GM10248 (cell line): Measurements from ENCODE around the gene RASSF5.

ENCODE experiments used
- CTCF ChIA-PET: fragments of 300-600 bp; sonication (Branson Sonifier 250); formaldehyde crosslinking; extraction: SDS; loops from one replicate; lab custom pipeline; 2021; ENCODE audit warnings: antibody characterized with exemption; lab: Yijun Ruan, JAX
- POLR2A ChIA-PET: fragments of 350-650 bp; sonication (Branson Sonifier 250); formaldehyde crosslinking; extraction: SDS; loops from one replicate; lab custom pipeline; 2020; ENCODE audit warnings: antibody characterized with exemption; lab: Yijun Ruan, JAX
- DNase-seq: peaks from one replicate; pipeline ENCODE4 v3.0.0; 2012; ENCODE audit errors: extremely low spot score
- CTCF ChIP-seq: IDR thresholded peaks from 2 replicates; pipeline ENCODE4 v1.5.1; 2012; ENCODE audit warnings: mild to moderate bottlenecking, low read depth; ENCODE audit errors: extremely low read depth, missing control alignments, control extremely low read depth

The RASSF5 gene

GRCh38 chr1:206529425-206529824 lies 22.1 kb downstream of the RASSF5 start:
- CTCF ChIA-PET = interaction anchor here (1.1 to 5.4 kb wide), 3 partner anchors 15 to 54 kb away, joined by 4 to 32 read pairs (median 8); partner anchors contain the start of gene RASSF5
- POLR2A ChIA-PET = no interaction called here
- DNase-seq = no peak

GRCh38 chr1:206532368-206532767 lies 25.0 kb downstream of the RASSF5 start:
- DNase-seq = no peak
- no peak for TF ChIP-seq CTCF
- ChIA-PET CTCF (interaction anchor here (1.2 to 8.4 kb wide), 4 partner anchors 11 to 53 kb away, joined by 3 to 59 read pairs (median 4); no protein-coding TSS in a partner anchor), POLR2A (no interaction called here)

More at GRCh38 chr1:206529425-206529824, 22.1 kb downstream of the RASSF5 start:
- TF ChIP-seq CTCF = no peak

- CTCF ChIA-PET = interaction anchor here (1.5 to 8.4 kb wide), 6 partner anchors 12 to 55 kb away, joined by 3 to 59 read pairs (median 6); no protein-coding TSS in a partner anchor
- POLR2A ChIA-PET = no interaction called here
- no peak for DNase-seq
- no peak for TF ChIP-seq CTCF
Observed at GRCh38 chr1:206534552-206534951, 27.2 kb downstream of the RASSF5 start.

GRCh38 chr1:206535853-206536188 lies 28.5 kb downstream of the RASSF5 start:
- ChIA-PET POLR2A (no interaction called here), CTCF (interaction anchor here (1.1 to 8.4 kb wide), 7 partner anchors 11 to 46 kb away, joined by 3 to 59 read pairs (median 6); no protein-coding TSS in a partner anchor)
- DNase-seq = no peak
- no peak for TF ChIP-seq CTCF

GRCh38 chr1:206537141-206537540 lies 29.8 kb downstream of the RASSF5 start:
- POLR2A ChIA-PET = no interaction called here
- no peak for DNase-seq
- CTCF ChIA-PET = interaction anchor here (0.7 to 8.4 kb wide), 10 partner anchors 9 to 48 kb away, joined by 3 to 59 read pairs (median 4); no protein-coding TSS in a partner anchor
- no peak for TF ChIP-seq CTCF

GRCh38 chr1:206538086-206538770 lies 30.9 kb downstream of the RASSF5 start:
- no peak for DNase-seq
- CTCF ChIA-PET = interaction anchor here (0.8 to 10.0 kb wide), 4 partner anchors 8 to 48 kb away, joined by 3 to 290 read pairs (median 31); no protein-coding TSS in a partner anchor
- TF ChIP-seq CTCF = no peak
- POLR2A ChIA-PET = no interaction called here
